GM10266 (cell line): ENCODE results near the gene TGM4.
"Not testable (repeated sequence)": the region's sequence is repeated elsewhere in the genome, so short reads cannot be mapped to it uniquely, and the experiment has no call there.

Source experiments
- DNase-seq: peaks from one replicate; pipeline ENCODE4 v3.0.0; 2012; ENCODE audit errors: extremely low spot score
- CTCF ChIP-seq: IDR thresholded peaks from 2 replicates; pipeline ENCODE4 v1.5.1; 2012; ENCODE audit warnings: mild to moderate bottlenecking, low read depth; ENCODE audit not compliant: control insufficient read depth, insufficient read depth; ENCODE audit errors: missing control alignments

TGM4 gene

GRCh38 chr3:44835684-44836083, 38.7 kb upstream of the TGM4 start:
- no peak for DNase-seq
- no peak for TF ChIP-seq CTCF

- no peak for DNase-seq
- TF ChIP-seq CTCF, result no peak
These were observed 32.0 kb upstream of the TGM4 start for GRCh38 chr3:44842376-44842775.

GRCh38 chr3:44845528-44846520, 28.6 kb upstream of the TGM4 start:
- no peak for DNase-seq
- TF ChIP-seq CTCF, result no peak

GRCh38 chr3:44848634-44849033, 25.8 kb upstream of the TGM4 start:
- no peak for DNase-seq
- TF ChIP-seq CTCF, result no peak

- not testable (repeated sequence) for DNase-seq
These were observed 17.7 kb upstream of the TGM4 start for GRCh38 chr3:44856663-44857062.

GRCh38 chr3:44860117-44860516, 14.3 kb upstream of the TGM4 start:
- no peak for DNase-seq
- TF ChIP-seq CTCF, result no peak

- TF ChIP-seq CTCF, result peak; percentile 39
- peak; percentile 98 for DNase-seq
These were observed 12.8 kb upstream of the TGM4 start, which contains the start of gene TMEM42 for GRCh38 chr3:44861412-44862225. Gene TMEM42, plus strand, starts transcription at chr3:44861912. Its CDS starts 13 bp downstream, at chr3:44861925.
